Measurements from ENCODE around the gene ADGRG6.

The ADGRG6 gene

DNA sequence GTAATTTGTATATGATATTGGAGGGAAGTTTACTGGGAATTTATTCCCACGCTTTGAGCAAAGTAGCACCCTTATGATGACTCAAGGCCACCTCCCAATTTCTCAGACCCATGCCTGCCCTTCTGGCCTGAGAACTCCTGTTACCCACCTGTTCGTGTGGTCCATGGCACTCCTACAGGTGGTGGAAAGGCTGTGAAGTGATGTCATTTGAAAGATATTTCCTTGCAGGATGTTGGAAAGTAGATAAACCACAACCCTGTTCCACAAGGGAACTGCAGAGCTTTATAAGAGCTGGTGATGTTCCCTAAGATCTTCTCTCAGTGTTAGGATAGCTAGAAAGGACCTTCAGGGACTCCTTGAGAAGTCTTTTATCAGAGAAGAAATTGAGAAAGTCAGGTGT, 70.5 kb downstream of the ADGRG6 start:
- TF ChIP-seq POLR2AphosphoS5 (IDR thresholded peaks at IDR 0.05; ENCODE audit: low read depth, low read length) (no peak), SIN3A (IDR thresholded peaks at IDR 0.05; ENCODE audit: borderline replicate concordance, insufficient read depth, low read length) (no peak), TAF1 (IDR thresholded peaks at IDR 0.05; ENCODE audit: borderline replicate concordance, insufficient read depth, low read length) (no peak), FOXP2 (optimal IDR thresholded peaks at IDR 0.05; ENCODE audit: borderline replicate concordance, extremely low read depth, extremely low read length, insufficient read depth) (no peak)
- TF ChIP-seq, protein P1, sequence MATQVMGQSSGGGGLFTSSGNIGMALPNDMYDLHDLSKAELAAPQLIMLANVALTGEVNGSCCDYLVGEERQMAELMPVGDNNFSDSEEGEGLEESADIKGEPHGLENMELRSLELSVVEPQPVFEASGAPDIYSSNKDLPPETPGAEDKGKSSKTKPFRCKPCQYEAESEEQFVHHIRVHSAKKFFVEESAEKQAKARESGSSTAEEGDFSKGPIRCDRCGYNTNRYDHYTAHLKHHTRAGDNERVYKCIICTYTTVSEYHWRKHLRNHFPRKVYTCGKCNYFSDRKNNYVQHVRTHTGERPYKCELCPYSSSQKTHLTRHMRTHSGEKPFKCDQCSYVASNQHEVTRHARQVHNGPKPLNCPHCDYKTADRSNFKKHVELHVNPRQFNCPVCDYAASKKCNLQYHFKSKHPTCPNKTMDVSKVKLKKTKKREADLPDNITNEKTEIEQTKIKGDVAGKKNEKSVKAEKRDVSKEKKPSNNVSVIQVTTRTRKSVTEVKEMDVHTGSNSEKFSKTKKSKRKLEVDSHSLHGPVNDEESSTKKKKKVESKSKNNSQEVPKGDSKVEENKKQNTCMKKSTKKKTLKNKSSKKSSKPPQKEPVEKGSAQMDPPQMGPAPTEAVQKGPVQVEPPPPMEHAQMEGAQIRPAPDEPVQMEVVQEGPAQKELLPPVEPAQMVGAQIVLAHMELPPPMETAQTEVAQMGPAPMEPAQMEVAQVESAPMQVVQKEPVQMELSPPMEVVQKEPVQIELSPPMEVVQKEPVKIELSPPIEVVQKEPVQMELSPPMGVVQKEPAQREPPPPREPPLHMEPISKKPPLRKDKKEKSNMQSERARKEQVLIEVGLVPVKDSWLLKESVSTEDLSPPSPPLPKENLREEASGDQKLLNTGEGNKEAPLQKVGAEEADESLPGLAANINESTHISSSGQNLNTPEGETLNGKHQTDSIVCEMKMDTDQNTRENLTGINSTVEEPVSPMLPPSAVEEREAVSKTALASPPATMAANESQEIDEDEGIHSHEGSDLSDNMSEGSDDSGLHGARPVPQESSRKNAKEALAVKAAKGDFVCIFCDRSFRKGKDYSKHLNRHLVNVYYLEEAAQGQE (IDR thresholded peaks at IDR 0.05; ENCODE audit: insufficient read depth in 1 of 2, low read depth in 2 of 2, low read length in 2 of 2): no peak

- TF ChIP-seq, protein P1 (IDR thresholded peaks at IDR 0.05; ENCODE audit: insufficient read depth in 1 of 2, low read depth in 2 of 2, low read length in 2 of 2): no peak
- TF ChIP-seq SIN3A (IDR thresholded peaks at IDR 0.05; ENCODE audit: borderline replicate concordance, insufficient read depth, low read length): no peak
- TF ChIP-seq POLR2AphosphoS5 (IDR thresholded peaks at IDR 0.05; ENCODE audit: low read depth, low read length): no peak
- TF ChIP-seq TAF1 (IDR thresholded peaks at IDR 0.05; ENCODE audit: borderline replicate concordance, insufficient read depth, low read length): no peak
- TF ChIP-seq FOXP2 (optimal IDR thresholded peaks at IDR 0.05; ENCODE audit: borderline replicate concordance, extremely low read depth, extremely low read length, insufficient read depth): no peak
Observed at GRCh38 chr6:142373268-142374090, 71.7 kb downstream of the ADGRG6 start.

DNA sequence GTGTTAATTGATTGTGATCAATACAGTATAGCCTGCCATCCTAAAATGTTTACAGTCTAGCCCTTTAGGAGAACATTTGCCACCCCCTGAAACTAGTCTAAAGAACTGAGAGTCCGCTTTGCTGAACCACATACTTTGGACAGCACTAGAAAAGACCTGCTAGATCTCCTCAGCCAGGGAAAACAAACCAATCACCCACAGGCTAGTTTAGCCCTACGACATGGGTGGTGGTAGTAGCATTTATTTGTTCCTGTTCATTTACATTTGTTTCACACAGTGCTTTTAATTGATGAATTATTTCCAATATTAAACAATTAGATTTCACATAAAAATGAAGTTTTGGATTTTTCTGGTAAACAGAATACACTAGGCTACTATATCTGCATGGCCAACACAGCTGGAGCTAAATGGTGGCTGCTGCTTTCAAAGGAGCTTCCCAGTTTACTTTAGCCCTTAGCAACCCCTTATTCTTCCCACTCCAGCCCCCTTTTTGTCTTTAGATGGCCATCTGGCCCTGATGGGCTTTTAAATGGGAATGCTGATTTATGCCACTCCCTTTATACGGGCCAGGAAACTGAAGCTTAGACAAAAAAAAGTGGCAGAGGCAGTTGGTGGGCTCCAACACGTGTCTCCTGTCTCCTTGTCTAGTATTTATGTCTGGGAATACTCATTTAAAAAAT, 72.4 kb downstream of the ADGRG6 start:
- TF ChIP-seq TAF1 (IDR thresholded peaks at IDR 0.05; ENCODE audit: borderline replicate concordance, insufficient read depth, low read length): no peak
- TF ChIP-seq, protein P1 (IDR thresholded peaks at IDR 0.05; ENCODE audit: insufficient read depth in 1 of 2, low read depth in 2 of 2, low read length in 2 of 2): peak in 1 of 2 experiments; percentile 73; a peak in 2 of 4 replicates
- no peak for TF ChIP-seq POLR2AphosphoS5 (IDR thresholded peaks at IDR 0.05; ENCODE audit: low read depth, low read length)
- TF ChIP-seq FOXP2 (optimal IDR thresholded peaks at IDR 0.05; ENCODE audit: borderline replicate concordance, extremely low read depth, extremely low read length, insufficient read depth): no peak
- no peak for TF ChIP-seq SIN3A (IDR thresholded peaks at IDR 0.05; ENCODE audit: borderline replicate concordance, insufficient read depth, low read length)

- TF ChIP-seq SIN3A (IDR thresholded peaks at IDR 0.05; ENCODE audit: borderline replicate concordance, insufficient read depth, low read length) (no peak), POLR2AphosphoS5 (IDR thresholded peaks at IDR 0.05; ENCODE audit: low read depth, low read length) (0 out of 2 replicates have a peak, but pooled peaks have one; percentile 20), FOXP2 (optimal IDR thresholded peaks at IDR 0.05; ENCODE audit: borderline replicate concordance, extremely low read depth, extremely low read length, insufficient read depth) (no peak)
- TF ChIP-seq, protein P1 (IDR thresholded peaks at IDR 0.05; ENCODE audit: insufficient read depth in 1 of 2, low read depth in 2 of 2, low read length in 2 of 2): 0 out of 4 replicates have a peak, but pooled peaks of 1 of the 2 experiments have one; percentile 57
Observed at GRCh38 chr6:142374965-142375733, 73.3 kb downstream of the ADGRG6 start.
